ENCODE results near the gene SORCS2. TPM values are rescaled to one million over a fixed set of nuclear protein-coding genes. Genes with fewer than 3 reads are reported as not detected.

The SORCS2 gene
- total and polyA plus RNA-seq, 2 of the 8 experiments (the other 6 are each of a cell fraction or from before 2014, with no cell fraction given) = 0.36 to 1.8 TPM

DNA sequence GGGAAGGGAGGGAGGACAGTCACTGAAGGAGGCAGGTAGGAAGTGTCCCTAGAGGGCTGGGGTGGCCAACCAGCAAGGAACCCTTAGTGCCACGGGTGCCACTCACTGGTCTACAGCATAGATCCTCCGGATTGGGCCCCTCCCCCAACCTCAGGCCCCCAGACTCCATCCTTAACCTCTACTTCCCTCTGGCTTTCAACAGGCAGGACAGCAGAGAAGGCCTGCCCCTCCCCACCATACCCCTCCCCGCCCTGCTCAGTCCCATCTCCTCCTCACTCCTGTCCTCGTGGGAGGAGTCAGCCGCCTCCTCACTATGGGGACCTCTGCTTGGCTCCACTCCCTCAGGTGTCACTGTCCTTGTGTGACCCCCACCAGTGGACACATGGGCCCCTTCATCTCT lies 320.1 kb downstream of the SORCS2 start:
- H3K9ac ChIP-seq (replicated peaks in 1 of 4; ENCODE audit: extremely low read depth in 1 of 4, low read depth in 3 of 4, low read length in 3 of 4) = no peak overlapping the region
- WGBS, 2 experiments (ENCODE audit: extremely low coverage in 1 of 2, insufficient coverage in 1 of 2, insufficient read length in 1 of 2, insufficient replicate concordance in 2 of 2, low coverage in 1 of 2, low lambda C conversion rate in 2 of 2, missing lambda C conversion rate in 1 of 2) = 69% methylated on average over 3 of the region's 5 CpGs; no CpG with 5 or more reads in 1 of the 2 experiments
- H3K4ac ChIP-seq (replicated peaks; ENCODE audit: insufficient read length, low read depth, low read length) = no peak overlapping the region
- no peaks in the 10 kb centered on the region for H4K20me1 ChIP-seq (replicated peaks in 1 of 2; ENCODE audit: control insufficient read depth in 1 of 2, insufficient read depth in 2 of 2, low read length in 2 of 2)
- H2BK120ac ChIP-seq (replicated peaks; ENCODE audit: low read depth, low read length) = no peak overlapping the region
- H3K23me2 ChIP-seq (ENCODE audit: low read depth, low read length) = no peaks in the 10 kb centered on the region
- no peak overlapping the region for H2BK12ac ChIP-seq (ENCODE audit: low read depth, low read length)
- no peaks in the 10 kb centered on the region for H3K79me1 ChIP-seq (ENCODE audit: low read depth, low read length)
- H3K79me2 ChIP-seq (ENCODE audit: control insufficient read depth in 1 of 2, insufficient read depth in 2 of 2, low read length in 2 of 2) = no peaks in the 10 kb centered on the region
- no peak overlapping the region for H3K27ac ChIP-seq (ENCODE audit: low read depth, low read length)
- no peak overlapping the region for H2BK15ac ChIP-seq (ENCODE audit: low read length)
- H3K4me3 ChIP-seq (ENCODE audit: extremely low read depth in 1 of 4, insufficient read depth in 2 of 4, low read depth in 3 of 4, low read length in 4 of 4) = no peak overlapping the region
- ChIA-PET CTCF (ENCODE audit: partially characterized antibody) (no interaction called here), POLR2A (ENCODE audit: partially characterized antibody) (no interaction called here)
- H3K23ac ChIP-seq (ENCODE audit: insufficient read length) = no peak overlapping the region
- H2AK5ac ChIP-seq (ENCODE audit: low read depth, low read length) = no peak overlapping the region
- H3K9me3 ChIP-seq (ENCODE audit: insufficient read depth in 2 of 2, low read depth in 1 of 2, low read length in 1 of 2) = no peaks in the 10 kb centered on the region
- H3K18ac ChIP-seq (ENCODE audit: extremely low read depth, low read length) = no peak overlapping the region
- no peak overlapping the region for H3K14ac ChIP-seq (ENCODE audit: insufficient read length)
- no peak overlapping the region for H4K8ac ChIP-seq (ENCODE audit: extremely low read depth, insufficient read depth, low read length)
- no peak overlapping the region for H2BK5ac ChIP-seq (ENCODE audit: low read depth, low read length)
- no peak overlapping the region for H2AFZ ChIP-seq (ENCODE audit: low read length)
- no peak overlapping the region for H2BK20ac ChIP-seq (ENCODE audit: low read length)
- TF ChIP-seq, protein P1, sequence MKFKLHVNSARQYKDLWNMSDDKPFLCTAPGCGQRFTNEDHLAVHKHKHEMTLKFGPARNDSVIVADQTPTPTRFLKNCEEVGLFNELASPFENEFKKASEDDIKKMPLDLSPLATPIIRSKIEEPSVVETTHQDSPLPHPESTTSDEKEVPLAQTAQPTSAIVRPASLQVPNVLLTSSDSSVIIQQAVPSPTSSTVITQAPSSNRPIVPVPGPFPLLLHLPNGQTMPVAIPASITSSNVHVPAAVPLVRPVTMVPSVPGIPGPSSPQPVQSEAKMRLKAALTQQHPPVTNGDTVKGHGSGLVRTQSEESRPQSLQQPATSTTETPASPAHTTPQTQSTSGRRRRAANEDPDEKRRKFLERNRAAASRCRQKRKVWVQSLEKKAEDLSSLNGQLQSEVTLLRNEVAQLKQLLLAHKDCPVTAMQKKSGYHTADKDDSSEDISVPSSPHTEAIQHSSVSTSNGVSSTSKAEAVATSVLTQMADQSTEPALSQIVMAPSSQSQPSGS (IDR thresholded peaks at IDR 0.05; ENCODE audit: low read length) = no peak
- TF ChIP-seq KDM4A (IDR thresholded peaks at IDR 0.05; ENCODE audit: low read depth, low read length, severe bottlenecking) (no peak), YY1 (IDR thresholded peaks at IDR 0.05; ENCODE audit: low read depth, low read length) (no peak), ASH2L (IDR thresholded peaks at IDR 0.05; ENCODE audit: low read length) (no peak), RAD21 (IDR thresholded peaks at IDR 0.05 in 1 of 2, conservative IDR thresholded peaks at IDR 0.05 in 1 of 2; ENCODE audit: low read depth in 2 of 2, low read length in 2 of 2) (peak; percentile 16 to 41; a peak in 3 of 4 replicates), SP1 (IDR thresholded peaks at IDR 0.05; ENCODE audit: low read depth, low read length) (no peak), RXRA (IDR thresholded peaks at IDR 0.05; ENCODE audit: insufficient read depth, low read depth, low read length) (no peak)
- TF ChIP-seq, protein P2, sequence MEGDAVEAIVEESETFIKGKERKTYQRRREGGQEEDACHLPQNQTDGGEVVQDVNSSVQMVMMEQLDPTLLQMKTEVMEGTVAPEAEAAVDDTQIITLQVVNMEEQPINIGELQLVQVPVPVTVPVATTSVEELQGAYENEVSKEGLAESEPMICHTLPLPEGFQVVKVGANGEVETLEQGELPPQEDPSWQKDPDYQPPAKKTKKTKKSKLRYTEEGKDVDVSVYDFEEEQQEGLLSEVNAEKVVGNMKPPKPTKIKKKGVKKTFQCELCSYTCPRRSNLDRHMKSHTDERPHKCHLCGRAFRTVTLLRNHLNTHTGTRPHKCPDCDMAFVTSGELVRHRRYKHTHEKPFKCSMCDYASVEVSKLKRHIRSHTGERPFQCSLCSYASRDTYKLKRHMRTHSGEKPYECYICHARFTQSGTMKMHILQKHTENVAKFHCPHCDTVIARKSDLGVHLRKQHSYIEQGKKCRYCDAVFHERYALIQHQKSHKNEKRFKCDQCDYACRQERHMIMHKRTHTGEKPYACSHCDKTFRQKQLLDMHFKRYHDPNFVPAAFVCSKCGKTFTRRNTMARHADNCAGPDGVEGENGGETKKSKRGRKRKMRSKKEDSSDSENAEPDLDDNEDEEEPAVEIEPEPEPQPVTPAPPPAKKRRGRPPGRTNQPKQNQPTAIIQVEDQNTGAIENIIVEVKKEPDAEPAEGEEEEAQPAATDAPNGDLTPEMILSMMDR (IDR thresholded peaks at IDR 0.05; ENCODE audit: control extremely low read depth in 1 of 3, insufficient read depth in 1 of 3, low read depth in 1 of 3, low read length in 3 of 3) = peak in 1 of 3 experiments; percentile 8; a peak in 1 of 4 replicates
- no peak overlapping the region for H3K4me2 ChIP-seq (ENCODE audit: insufficient read depth in 1 of 2, low read depth in 2 of 2, low read length in 2 of 2)
- no peaks in the 10 kb centered on the region for H3K36me3 ChIP-seq (ENCODE audit: control insufficient read depth in 2 of 4, insufficient read depth in 4 of 4, low read length in 3 of 4)
- no peak overlapping the region for H4K91ac ChIP-seq (replicated peaks; ENCODE audit: insufficient read length, low read length)
- no peak overlapping the region for H3K56ac ChIP-seq (replicated peaks; ENCODE audit: insufficient read length, low read depth, low read length)
- peaks cover 0 to 2% (median 0%) of the 10 kb centered on the region in 4 experiments; a peak in 1 of 7 replicates for H3K27me3 ChIP-seq (replicated peaks in 1 of 4; ENCODE audit: control insufficient read depth in 3 of 4, extremely low read depth in 1 of 4, insufficient read depth in 3 of 4, low read length in 3 of 4)
- no peak for FAIRE-seq
- H3K4me1 ChIP-seq (replicated peaks in 1 of 4; ENCODE audit: control insufficient read depth in 3 of 4, insufficient read depth in 4 of 4, low read length in 3 of 4) = peaks cover 0 to 21% (median 5%) of the 10 kb centered on the region in 4 experiments; a peak in 4 of 7 replicates
- DNase-seq (ENCODE audit: low read depth in 1 of 2, low spot score in 2 of 2) = no peak
- H4K5ac ChIP-seq (ENCODE audit: insufficient read length, low read depth, low read length) = no peak overlapping the region
